WTC11 (cell line): ENCODE results near the gene ITGAL. TPM values are rescaled to one million over a fixed set of nuclear protein-coding genes. Genes with fewer than 3 reads are reported as not detected.

Experiments used
- CREM ChIP-seq: sonication (generic); formaldehyde crosslinking; IDR thresholded peaks from 2 replicates; pipeline ENCODE4 v1.8.1; 2022; ENCODE audit warnings: mild to moderate bottlenecking, missing genetic modification reagents, moderate library complexity
- EMX1 ChIP-seq: fragments of 250-450 bp; sonication (Bioruptor Pico); IDR thresholded peaks from 2 replicates; pipeline ENCODE4 v1.8.0; 2021; ENCODE audit warnings: mild to moderate bottlenecking
- ETV6 ChIP-seq: sonication (generic); formaldehyde crosslinking; IDR thresholded peaks from 2 replicates; pipeline ENCODE4 v1.8.1; 2022; ENCODE audit warnings: mild to moderate bottlenecking, missing genetic modification reagents
- FOXJ3 ChIP-seq: sonication (generic); formaldehyde crosslinking; IDR thresholded peaks from 2 replicates; pipeline ENCODE4 v1.9.0; 2021; ENCODE audit warnings: missing genetic modification reagents, mild to moderate bottlenecking, borderline replicate concordance
- FOXK1 ChIP-seq: sonication (generic); formaldehyde crosslinking; IDR thresholded peaks from 2 replicates; pipeline ENCODE4 v1.8.0; 2022; ENCODE audit warnings: mild to moderate bottlenecking, moderate library complexity, missing genetic modification reagents
- FOXP1 ChIP-seq: sonication (generic); formaldehyde crosslinking; IDR thresholded peaks from 2 replicates; pipeline ENCODE4 v1.8.0; 2022; ENCODE audit warnings: missing genetic modification reagents, mild to moderate bottlenecking, moderate library complexity, borderline replicate concordance
- FOXP4 ChIP-seq: sonication (generic); formaldehyde crosslinking; IDR thresholded peaks from 2 replicates; pipeline ENCODE4 v1.8.0; 2022; ENCODE audit warnings: mild to moderate bottlenecking, missing genetic modification reagents
- IRF2 ChIP-seq: sonication (generic); formaldehyde crosslinking; IDR thresholded peaks from 2 replicates; pipeline ENCODE4 v1.8.0; 2022; ENCODE audit warnings: low read depth, missing genetic modification reagents, borderline replicate concordance
- JAZF1 ChIP-seq: fragments of 250-450 bp; sonication (Bioruptor Pico); IDR thresholded peaks from 2 replicates; pipeline ENCODE4 v1.9.0; 2021; ENCODE audit warnings: moderate library complexity, mild to moderate bottlenecking, inconsistent platforms
- KAT7 ChIP-seq: sonication (generic); formaldehyde crosslinking; IDR thresholded peaks from 2 replicates; pipeline ENCODE4 v1.8.1; 2023; ENCODE audit warnings: missing genetic modification reagents, mild to moderate bottlenecking, borderline replicate concordance
- NR2C2 ChIP-seq: sonication (generic); formaldehyde crosslinking; IDR thresholded peaks from 2 replicates; pipeline ENCODE4 v1.8.0; 2022; ENCODE audit warnings: mild to moderate bottlenecking, missing genetic modification reagents
- SMAD4 ChIP-seq: sonication (generic); formaldehyde crosslinking; IDR thresholded peaks from 2 replicates; pipeline ENCODE4 v1.8.0; 2022; ENCODE audit warnings: mild to moderate bottlenecking, missing genetic modification reagents
- STAT6 ChIP-seq: sonication (generic); formaldehyde crosslinking; conservative IDR thresholded peaks from 2 replicates; pipeline ENCODE4 v1.8.1; 2023; ENCODE audit warnings: mild to moderate bottlenecking, low read depth, missing genetic modification reagents, moderate library complexity
- TCF7 ChIP-seq: sonication (generic); formaldehyde crosslinking; IDR thresholded peaks from 2 replicates; pipeline ENCODE4 v1.8.0; 2022; ENCODE audit warnings: mild to moderate bottlenecking, low read depth, missing genetic modification reagents, moderate library complexity
- TEAD1 ChIP-seq: sonication (generic); formaldehyde crosslinking; IDR thresholded peaks from 2 replicates; pipeline ENCODE4 v1.8.0; 2022; ENCODE audit warnings: mild to moderate bottlenecking, missing genetic modification reagents
- TEAD4 ChIP-seq: sonication (generic); formaldehyde crosslinking; IDR thresholded peaks from 2 replicates; pipeline ENCODE4 v1.8.0; 2022; ENCODE audit warnings: mild to moderate bottlenecking, missing genetic modification reagents
- TP53 ChIP-seq: sonication (generic); formaldehyde crosslinking; IDR thresholded peaks from 2 replicates; pipeline ENCODE4 v1.8.1; 2023; ENCODE audit warnings: mild to moderate bottlenecking, missing genetic modification reagents
- ZNF219 ChIP-seq: sonication (generic); formaldehyde crosslinking; IDR thresholded peaks from 2 replicates; pipeline ENCODE4 v1.8.0; 2023; ENCODE audit warnings: missing genetic modification reagents, mild to moderate bottlenecking, borderline replicate concordance
- ZNF317 ChIP-seq: sonication (generic); formaldehyde crosslinking; IDR thresholded peaks from 2 replicates; pipeline ENCODE4 v1.8.1; 2023; ENCODE audit warnings: low read depth, mild to moderate bottlenecking, moderate library complexity, missing genetic modification reagents, borderline replicate concordance
- ZNF671 ChIP-seq: fragments of 250-450 bp; sonication (Bioruptor Pico); IDR thresholded peaks from 2 replicates; pipeline ENCODE4 v1.8.0; 2021; ENCODE audit warnings: mild to moderate bottlenecking
- total RNA-seq: library from RNA; stranded (reverse); gene quantifications from 3 replicates; pipeline ENCODE4 v1.2.3, GENCODE V29; 2021
- TF ChIP-seq, protein P1 (sequence below): fragments of 200-600 bp; IDR thresholded peaks from 2 replicates; pipeline ENCODE4 v1.8.0; 2022; ENCODE audit warnings: antibody characterized with exemption
- TF ChIP-seq, protein P2 (sequence below): fragments of 250-450 bp; sonication (Bioruptor Pico); IDR thresholded peaks from 2 replicates; pipeline ENCODE4 v1.9.0; 2021; ENCODE audit warnings: mild to moderate bottlenecking
- TF ChIP-seq, protein P3 (sequence below): fragments of 250-450 bp; sonication (Bioruptor Pico); conservative IDR thresholded peaks from 2 replicates; pipeline ENCODE4 v1.9.0; 2021; ENCODE audit warnings: mild to moderate bottlenecking
- TF ChIP-seq, protein P4 (sequence below): sonication (generic); formaldehyde crosslinking; IDR thresholded peaks from 2 replicates; pipeline ENCODE4 v1.8.1; 2022; ENCODE audit warnings: low read depth, mild to moderate bottlenecking, moderate library complexity, missing genetic modification reagents, borderline replicate concordance
- TF ChIP-seq, protein P5 (sequence below): fragments of 250-450 bp; sonication (Bioruptor Pico); IDR thresholded peaks from 2 replicates; pipeline ENCODE4 v1.8.0; 2021; ENCODE audit warnings: mild to moderate bottlenecking

ITGAL gene
- total RNA-seq, 1 experiment from 2014 or later: 1.0 TPM

DNA sequence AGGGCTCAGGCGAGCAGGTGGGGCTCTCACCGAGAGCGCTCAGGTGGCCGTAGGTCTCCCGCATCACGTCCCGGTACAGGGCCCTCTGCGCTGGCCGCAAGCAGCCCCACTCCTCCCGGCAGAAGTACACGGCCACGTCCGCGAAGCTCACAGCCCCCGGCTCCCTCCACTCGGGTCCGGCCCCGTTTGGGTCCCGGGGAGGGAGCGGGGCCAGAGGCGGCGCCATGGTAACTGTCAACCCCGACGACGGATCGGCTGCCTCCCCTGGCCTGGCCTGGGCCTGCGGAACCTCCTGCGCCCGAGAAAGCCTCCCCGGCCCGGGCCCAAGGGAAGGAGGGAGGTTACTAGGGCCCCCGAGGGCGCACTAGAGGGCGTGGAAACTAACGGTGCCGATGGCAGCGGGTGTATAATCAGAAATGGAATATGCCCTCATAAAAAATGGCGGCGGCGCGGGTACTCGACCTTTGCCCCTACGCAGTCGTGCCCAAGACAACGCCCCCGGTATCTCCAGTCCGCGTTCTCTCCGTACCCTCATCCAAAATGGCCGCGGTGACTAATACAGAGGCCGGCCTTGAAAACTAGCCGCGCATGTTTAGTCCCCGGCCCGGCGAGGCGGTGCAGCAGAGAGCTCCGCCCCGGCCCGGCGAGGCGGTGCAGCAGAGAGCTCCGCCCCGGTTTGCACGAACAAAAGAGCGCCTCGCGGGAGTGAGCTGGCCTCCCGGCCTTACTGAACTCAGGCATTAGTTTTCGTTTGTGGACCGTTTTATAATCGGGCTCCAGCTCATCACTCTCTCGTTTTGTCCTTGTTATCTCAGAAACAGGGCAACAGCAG lies 85.6 kb downstream of the ITGAL start, which contains the start of gene ZNF764 (continued):
- TF ChIP-seq FOXP4 (CRISPR knock-in tag) (0 out of 2 replicates have a peak, but pooled peaks have one; percentile 18), NR2C2 (CRISPR knock-in tag) (peak; percentile 91), TCF7 (CRISPR knock-in tag) (no peak), TEAD1 (CRISPR knock-in tag) (0 out of 2 replicates have a peak, but pooled peaks have one; percentile 8), TP53 (CRISPR knock-in tag) (no peak), CREM (CRISPR knock-in tag) (peak; percentile 73; the same call in 1 of the 2 replicates), EMX1 (CRISPR knock-in tag) (no peak), JAZF1 (CRISPR knock-in tag) (no peak), FOXP1 (peak; percentile 68; the same call in 1 of the 2 replicates), SMAD4 (CRISPR knock-in tag) (no peak), TEAD4 (CRISPR knock-in tag) (no peak), FOXK1 (CRISPR knock-in tag) (peak; percentile 74; the same call in 1 of the 2 replicates), IRF2 (CRISPR knock-in tag) (no peak), ZNF219 (CRISPR knock-in tag) (no peak), ZNF317 (CRISPR knock-in tag) (no peak), STAT6 (CRISPR knock-in tag) (no peak), ETV6 (CRISPR knock-in tag) (peak; percentile 62), ZNF671 (no peak), FOXJ3 (CRISPR knock-in tag) (no peak), KAT7 (no peak; the same call in 1 of the 2 replicates)
- TF ChIP-seq, protein P1, sequence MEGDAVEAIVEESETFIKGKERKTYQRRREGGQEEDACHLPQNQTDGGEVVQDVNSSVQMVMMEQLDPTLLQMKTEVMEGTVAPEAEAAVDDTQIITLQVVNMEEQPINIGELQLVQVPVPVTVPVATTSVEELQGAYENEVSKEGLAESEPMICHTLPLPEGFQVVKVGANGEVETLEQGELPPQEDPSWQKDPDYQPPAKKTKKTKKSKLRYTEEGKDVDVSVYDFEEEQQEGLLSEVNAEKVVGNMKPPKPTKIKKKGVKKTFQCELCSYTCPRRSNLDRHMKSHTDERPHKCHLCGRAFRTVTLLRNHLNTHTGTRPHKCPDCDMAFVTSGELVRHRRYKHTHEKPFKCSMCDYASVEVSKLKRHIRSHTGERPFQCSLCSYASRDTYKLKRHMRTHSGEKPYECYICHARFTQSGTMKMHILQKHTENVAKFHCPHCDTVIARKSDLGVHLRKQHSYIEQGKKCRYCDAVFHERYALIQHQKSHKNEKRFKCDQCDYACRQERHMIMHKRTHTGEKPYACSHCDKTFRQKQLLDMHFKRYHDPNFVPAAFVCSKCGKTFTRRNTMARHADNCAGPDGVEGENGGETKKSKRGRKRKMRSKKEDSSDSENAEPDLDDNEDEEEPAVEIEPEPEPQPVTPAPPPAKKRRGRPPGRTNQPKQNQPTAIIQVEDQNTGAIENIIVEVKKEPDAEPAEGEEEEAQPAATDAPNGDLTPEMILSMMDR: no peak
- TF ChIP-seq, protein P2, sequence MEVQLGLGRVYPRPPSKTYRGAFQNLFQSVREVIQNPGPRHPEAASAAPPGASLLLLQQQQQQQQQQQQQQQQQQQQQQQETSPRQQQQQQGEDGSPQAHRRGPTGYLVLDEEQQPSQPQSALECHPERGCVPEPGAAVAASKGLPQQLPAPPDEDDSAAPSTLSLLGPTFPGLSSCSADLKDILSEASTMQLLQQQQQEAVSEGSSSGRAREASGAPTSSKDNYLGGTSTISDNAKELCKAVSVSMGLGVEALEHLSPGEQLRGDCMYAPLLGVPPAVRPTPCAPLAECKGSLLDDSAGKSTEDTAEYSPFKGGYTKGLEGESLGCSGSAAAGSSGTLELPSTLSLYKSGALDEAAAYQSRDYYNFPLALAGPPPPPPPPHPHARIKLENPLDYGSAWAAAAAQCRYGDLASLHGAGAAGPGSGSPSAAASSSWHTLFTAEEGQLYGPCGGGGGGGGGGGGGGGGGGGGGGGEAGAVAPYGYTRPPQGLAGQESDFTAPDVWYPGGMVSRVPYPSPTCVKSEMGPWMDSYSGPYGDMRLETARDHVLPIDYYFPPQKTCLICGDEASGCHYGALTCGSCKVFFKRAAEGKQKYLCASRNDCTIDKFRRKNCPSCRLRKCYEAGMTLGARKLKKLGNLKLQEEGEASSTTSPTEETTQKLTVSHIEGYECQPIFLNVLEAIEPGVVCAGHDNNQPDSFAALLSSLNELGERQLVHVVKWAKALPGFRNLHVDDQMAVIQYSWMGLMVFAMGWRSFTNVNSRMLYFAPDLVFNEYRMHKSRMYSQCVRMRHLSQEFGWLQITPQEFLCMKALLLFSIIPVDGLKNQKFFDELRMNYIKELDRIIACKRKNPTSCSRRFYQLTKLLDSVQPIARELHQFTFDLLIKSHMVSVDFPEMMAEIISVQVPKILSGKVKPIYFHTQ: no peak
- TF ChIP-seq, protein P3, sequence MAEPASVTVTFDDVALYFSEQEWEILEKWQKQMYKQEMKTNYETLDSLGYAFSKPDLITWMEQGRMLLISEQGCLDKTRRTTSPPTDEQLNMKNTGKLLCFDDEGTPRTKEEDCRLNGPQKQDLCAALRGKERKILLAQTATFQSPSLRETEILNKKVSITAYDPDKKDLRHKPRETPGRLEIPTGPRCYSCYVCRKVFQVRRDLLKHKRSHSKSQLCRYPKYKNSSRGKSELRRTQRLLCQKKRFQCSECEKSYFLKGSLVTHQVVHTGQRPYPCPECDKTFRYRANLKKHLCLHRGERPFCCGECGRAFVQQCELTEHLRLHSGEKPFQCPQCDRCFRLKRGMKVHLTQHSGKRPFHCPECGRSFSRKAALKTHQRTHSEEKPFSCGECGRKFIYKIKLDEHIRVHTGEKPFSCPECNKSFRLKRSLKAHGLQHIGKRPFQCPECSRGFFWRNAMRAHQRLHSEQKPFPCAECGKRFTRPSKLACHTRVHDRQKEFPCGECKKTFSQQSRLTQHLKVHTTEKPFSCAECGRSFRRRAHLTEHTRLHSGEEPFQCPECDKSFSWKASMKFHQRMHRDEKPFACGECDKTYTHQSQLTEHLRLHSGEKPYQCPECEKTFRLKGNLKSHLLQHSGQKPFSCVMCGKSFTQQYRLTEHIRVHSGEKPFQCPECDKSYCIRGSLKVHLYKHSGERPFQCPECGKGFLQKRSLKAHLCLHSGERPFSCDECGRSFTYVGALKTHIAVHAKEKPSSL (CRISPR knock-in tag): no peak
- TF ChIP-seq, protein P4, sequence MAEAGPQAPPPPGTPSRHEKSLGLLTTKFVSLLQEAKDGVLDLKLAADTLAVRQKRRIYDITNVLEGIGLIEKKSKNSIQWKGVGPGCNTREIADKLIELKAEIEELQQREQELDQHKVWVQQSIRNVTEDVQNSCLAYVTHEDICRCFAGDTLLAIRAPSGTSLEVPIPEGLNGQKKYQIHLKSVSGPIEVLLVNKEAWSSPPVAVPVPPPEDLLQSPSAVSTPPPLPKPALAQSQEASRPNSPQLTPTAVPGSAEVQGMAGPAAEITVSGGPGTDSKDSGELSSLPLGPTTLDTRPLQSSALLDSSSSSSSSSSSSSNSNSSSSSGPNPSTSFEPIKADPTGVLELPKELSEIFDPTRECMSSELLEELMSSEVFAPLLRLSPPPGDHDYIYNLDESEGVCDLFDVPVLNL (CRISPR knock-in tag): no peak
- TF ChIP-seq, protein P5, sequence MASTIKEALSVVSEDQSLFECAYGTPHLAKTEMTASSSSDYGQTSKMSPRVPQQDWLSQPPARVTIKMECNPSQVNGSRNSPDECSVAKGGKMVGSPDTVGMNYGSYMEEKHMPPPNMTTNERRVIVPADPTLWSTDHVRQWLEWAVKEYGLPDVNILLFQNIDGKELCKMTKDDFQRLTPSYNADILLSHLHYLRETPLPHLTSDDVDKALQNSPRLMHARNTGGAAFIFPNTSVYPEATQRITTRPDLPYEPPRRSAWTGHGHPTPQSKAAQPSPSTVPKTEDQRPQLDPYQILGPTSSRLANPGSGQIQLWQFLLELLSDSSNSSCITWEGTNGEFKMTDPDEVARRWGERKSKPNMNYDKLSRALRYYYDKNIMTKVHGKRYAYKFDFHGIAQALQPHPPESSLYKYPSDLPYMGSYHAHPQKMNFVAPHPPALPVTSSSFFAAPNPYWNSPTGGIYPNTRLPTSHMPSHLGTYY (CRISPR knock-in tag): no peak
